K562 (cell line): Measurements from ENCODE around the gene CDR2L. TPM values are rescaled to one million over a fixed set of nuclear protein-coding genes. Genes with fewer than 3 reads are reported as not detected.

ENCODE experiments used
- ARID1B ChIP-seq: fragments of 450-650 bp; IDR thresholded peaks from 2 replicates; pipeline ENCODE4 v1.6.1; 2016; ENCODE audit warnings: antibody characterized with exemption, mild to moderate bottlenecking, inconsistent platforms
- BRCA1 ChIP-seq, 2 experiments: fragments of 450-650 bp in 1 of 2; sonication (generic) in 1 of 2; formaldehyde crosslinking in 1 of 2; IDR thresholded peaks; 2 replicates each; pipeline versions ENCODE4 v1.5.0 to v1.6.1; 2017 to 2020; ENCODE audit warnings: mild to moderate bottlenecking in 1 of 2, missing genetic modification reagents in 1 of 2
- CBX2 ChIP-seq: fragments of 200-600 bp; sonication (generic); IDR thresholded peaks from one replicate; pipeline ENCODE4 v1.6.1; 2012; ENCODE audit warnings: mild to moderate bottlenecking, low read length, inconsistent platforms; ENCODE audit not compliant: insufficient read depth, poor library complexity, severe bottlenecking
- EGR1 ChIP-seq: fragments of 450-650 bp; conservative IDR thresholded peaks from 2 replicates; pipeline ENCODE4 v1.6.1; 2017; ENCODE audit warnings: mild to moderate bottlenecking
- ETV1 ChIP-seq: fragments of 450-650 bp; conservative IDR thresholded peaks from 2 replicates; pipeline ENCODE4 v1.6.1; 2016; ENCODE audit warnings: missing genetic modification characterization, control low read depth, low read depth, missing compliant biosample characterization
- FOXJ3 ChIP-seq: sonication (generic); formaldehyde crosslinking; IDR thresholded peaks from 2 replicates; pipeline ENCODE4 v1.4.0; 2020; ENCODE audit warnings: mild to moderate bottlenecking, missing genetic modification reagents
- FOXK1 ChIP-seq: sonication (generic); formaldehyde crosslinking; IDR thresholded peaks from 2 replicates; pipeline ENCODE4 v1.8.0; 2022; ENCODE audit warnings: missing genetic modification reagents, mild to moderate bottlenecking, borderline replicate concordance
- HDAC1 ChIP-seq, 2 experiments: fragments of 450-650 bp; IDR thresholded peaks; 2 replicates each; pipeline ENCODE4 v1.6.1; 2016 to 2017; ENCODE audit warnings: inconsistent platforms in 1 of 2, mild to moderate bottlenecking in 1 of 2, moderate library complexity in 1 of 2
- HIVEP1 ChIP-seq: fragments of 250-450 bp; sonication (Bioruptor Pico); IDR thresholded peaks from 2 replicates; pipeline ENCODE4 v1.4.0; 2020; ENCODE audit warnings: mild to moderate bottlenecking
- HMG20B ChIP-seq: fragments of 250-450 bp; sonication (Bioruptor Pico); IDR thresholded peaks from 2 replicates; pipeline ENCODE4 v1.5.0; 2021; ENCODE audit warnings: mild to moderate bottlenecking
- MAFK ChIP-seq: IDR thresholded peaks from 2 replicates; pipeline ENCODE4 v1.6.1; 2011; ENCODE audit warnings: low read length, improper control_type of control experiment
- PHTF2 ChIP-seq: fragments of 250-450 bp; sonication (Bioruptor Pico); IDR thresholded peaks from 2 replicates; pipeline ENCODE4 v1.5.0; 2021; ENCODE audit warnings: mild to moderate bottlenecking
- POLR2G ChIP-seq: fragments of 200-400 bp; formaldehyde crosslinking; IDR thresholded peaks from 2 replicates; pipeline ENCODE4 v1.6.1; 2017; ENCODE audit warnings: low read depth, mild to moderate bottlenecking, antibody characterized with exemption, low read length, moderate library complexity
- PTTG1 ChIP-seq: fragments of 450-650 bp; IDR thresholded peaks from 2 replicates; pipeline ENCODE4 v1.6.1; 2016; ENCODE audit warnings: low read depth, mild to moderate bottlenecking, missing genetic modification characterization, missing compliant biosample characterization
- SMAD3 ChIP-seq: fragments of 450-650 bp; formaldehyde crosslinking; conservative IDR thresholded peaks from 2 replicates; pipeline ENCODE4 v1.4.0; 2020; ENCODE audit warnings: mild to moderate bottlenecking
- SUPT5H ChIP-seq: fragments of 450-650 bp; IDR thresholded peaks from 2 replicates; pipeline ENCODE4 v1.6.1; 2016
- U2AF1 ChIP-seq: fragments of 200-400 bp; formaldehyde crosslinking; optimal IDR thresholded peaks from 2 replicates; pipeline ENCODE3; 2017; ENCODE audit warnings: mild to moderate bottlenecking, low read depth, low read length, moderate library complexity
- ZFP1 ChIP-seq: fragments of 450-650 bp; formaldehyde crosslinking; IDR thresholded peaks from 2 replicates; pipeline ENCODE4 v1.4.0; 2020; ENCODE audit warnings: mild to moderate bottlenecking, mixed read lengths
- polyA plus RNA-seq, 8 experiments: library from polyadenylated mRNA; depleted of rRNA in 4 of 8; stranded (reverse) in 5 of 8; unstranded in 3 of 8; fragments of >200 nt; fragmentation: Nextera tagmentation in 2 of 8; fragmentation: Illumina TruSeq in 1 of 8; extraction: Ambion mirVana in 2 of 8; extraction: Trizol in 1 of 8; gene quantifications; 2 replicates each; pipeline versions ENCODE4 v1.2.1 to v1.2.3, GENCODE V29; 2011 to 2014; ENCODE audit warnings: inconsistent platforms in 1 of 8, missing spikeins in 1 of 8
- total RNA-seq, 7 experiments: library from RNA; depleted of rRNA in 6 of 7; stranded (reverse); fragments of >200 nt in 6 of 7; fragmentation: Illumina TruSeq in 2 of 7; extraction: Trizol in 2 of 7; gene quantifications; 2 replicates each; pipeline versions ENCODE4 v1.2.1 to v1.2.3, GENCODE V29; 2011 to 2021; ENCODE audit warnings: low replicate concordance in 1 of 7
- TF ChIP-seq, protein P1 (sequence below), 2 experiments: fragments of 450-650 bp; IDR thresholded peaks; 2 replicates each; pipeline ENCODE4 v1.6.1; 2016
- TF ChIP-seq, protein P2 (sequence below): fragments of 250-450 bp; sonication (Bioruptor Pico); IDR thresholded peaks from 2 replicates; pipeline ENCODE4 v1.4.0; 2020
- TF ChIP-seq, protein P3 (sequence below): sonication (generic); formaldehyde crosslinking; IDR thresholded peaks from 2 replicates; pipeline ENCODE4 v1.9.0; 2022; ENCODE audit warnings: mild to moderate bottlenecking, missing genetic modification reagents
- TF ChIP-seq, protein P4 (sequence below): sonication (generic); formaldehyde crosslinking; IDR thresholded peaks from 2 replicates; pipeline ENCODE4 v1.8.0; 2022; ENCODE audit warnings: mild to moderate bottlenecking, missing genetic modification reagents

CDR2L gene
- total and polyA plus RNA-seq, 9 of the 15 experiments (the other 6 are each of a cell fraction or from before 2014, with no cell fraction given): 2.7 to 16.0 (median 7.3) TPM

DNA sequence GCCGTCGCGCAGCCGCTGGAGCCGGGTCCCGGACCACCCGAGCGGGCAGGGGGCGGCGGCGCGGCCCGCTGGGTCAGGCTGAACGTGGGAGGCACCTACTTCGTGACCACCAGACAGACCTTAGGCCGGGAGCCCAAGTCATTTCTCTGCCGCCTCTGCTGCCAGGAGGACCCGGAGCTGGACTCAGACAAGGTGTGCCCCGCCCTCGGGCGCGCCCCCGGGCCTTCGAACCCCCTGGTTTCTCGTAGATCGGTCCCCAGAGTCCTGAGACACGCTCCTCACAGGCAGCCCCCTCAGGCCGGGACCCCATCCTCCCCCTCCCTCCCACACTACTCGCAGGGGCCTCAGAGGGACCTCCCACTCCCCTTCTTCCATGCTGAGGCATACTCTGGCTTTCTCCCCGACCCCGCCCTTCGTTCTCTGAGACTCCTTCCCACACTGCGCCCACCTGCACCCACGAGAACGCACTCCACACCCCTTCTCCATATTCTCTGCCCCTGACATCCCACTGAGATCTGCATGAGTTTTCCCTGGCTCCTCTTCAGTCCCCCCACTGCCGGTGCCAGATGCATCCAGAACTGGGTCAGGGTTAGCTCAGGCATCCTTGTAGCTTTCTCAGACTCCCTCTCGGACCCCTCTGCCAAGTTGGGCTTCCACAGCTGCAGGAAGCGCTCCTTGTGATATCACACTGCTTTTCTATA lies 60.1 kb downstream of the CDR2L start (continued):
- TF ChIP-seq, protein P1, sequence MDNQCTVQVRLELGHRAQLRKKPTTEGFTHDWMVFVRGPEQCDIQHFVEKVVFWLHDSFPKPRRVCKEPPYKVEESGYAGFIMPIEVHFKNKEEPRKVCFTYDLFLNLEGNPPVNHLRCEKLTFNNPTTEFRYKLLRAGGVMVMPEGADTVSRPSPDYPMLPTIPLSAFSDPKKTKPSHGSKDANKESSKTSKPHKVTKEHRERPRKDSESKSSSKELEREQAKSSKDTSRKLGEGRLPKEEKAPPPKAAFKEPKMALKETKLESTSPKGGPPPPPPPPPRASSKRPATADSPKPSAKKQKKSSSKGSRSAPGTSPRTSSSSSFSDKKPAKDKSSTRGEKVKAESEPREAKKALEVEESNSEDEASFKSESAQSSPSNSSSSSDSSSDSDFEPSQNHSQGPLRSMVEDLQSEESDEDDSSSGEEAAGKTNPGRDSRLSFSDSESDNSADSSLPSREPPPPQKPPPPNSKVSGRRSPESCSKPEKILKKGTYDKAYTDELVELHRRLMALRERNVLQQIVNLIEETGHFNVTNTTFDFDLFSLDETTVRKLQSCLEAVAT (IDR thresholded peaks at IDR 0.05): no peak
- TF ChIP-seq HIVEP1 (CRISPR knock-in tag) (no peak), MAFK (no peak), FOXJ3 (CRISPR knock-in tag) (no peak), SMAD3 (CRISPR knock-in tag) (no peak), ETV1 (tag) (no peak), ARID1B (0 out of 2 replicates have a peak, but pooled peaks have one; percentile 8), SUPT5H (0 out of 2 replicates have a peak, but pooled peaks have one; percentile 33), U2AF1 (no peak), BRCA1 (IDR thresholded peaks at IDR 0.05) (no peak), BRCA1 (CRISPR knock-in tag; IDR thresholded peaks at IDR 0.05) (0 out of 2 replicates have a peak, but pooled peaks have one; percentile 61), CBX2 (no peak), PTTG1 (no peak), POLR2G (no peak), ZFP1 (CRISPR knock-in tag) (no peak), EGR1 (peak; percentile 58), FOXK1 (CRISPR knock-in tag) (no peak), PHTF2 (CRISPR knock-in tag) (no peak), HMG20B (CRISPR knock-in tag) (no peak), HDAC1 (IDR thresholded peaks at IDR 0.05) (peak in 1 of 2 experiments; percentile 71; a peak in 2 of 4 replicates)
- TF ChIP-seq, protein P2, sequence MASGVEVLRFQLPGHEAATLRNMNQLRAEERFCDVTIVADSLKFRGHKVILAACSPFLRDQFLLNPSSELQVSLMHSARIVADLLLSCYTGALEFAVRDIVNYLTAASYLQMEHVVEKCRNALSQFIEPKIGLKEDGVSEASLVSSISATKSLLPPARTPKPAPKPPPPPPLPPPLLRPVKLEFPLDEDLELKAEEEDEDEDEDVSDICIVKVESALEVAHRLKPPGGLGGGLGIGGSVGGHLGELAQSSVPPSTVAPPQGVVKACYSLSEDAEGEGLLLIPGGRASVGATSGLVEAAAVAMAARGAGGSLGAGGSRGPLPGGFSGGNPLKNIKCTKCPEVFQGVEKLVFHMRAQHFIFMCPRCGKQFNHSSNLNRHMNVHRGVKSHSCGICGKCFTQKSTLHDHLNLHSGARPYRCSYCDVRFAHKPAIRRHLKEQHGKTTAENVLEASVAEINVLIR: no peak
- TF ChIP-seq, protein P3, sequence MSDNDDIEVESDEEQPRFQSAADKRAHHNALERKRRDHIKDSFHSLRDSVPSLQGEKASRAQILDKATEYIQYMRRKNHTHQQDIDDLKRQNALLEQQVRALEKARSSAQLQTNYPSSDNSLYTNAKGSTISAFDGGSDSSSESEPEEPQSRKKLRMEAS (CRISPR knock-in tag): peak; percentile 39; the same call in 1 of the 2 replicates
- TF ChIP-seq, protein P4, sequence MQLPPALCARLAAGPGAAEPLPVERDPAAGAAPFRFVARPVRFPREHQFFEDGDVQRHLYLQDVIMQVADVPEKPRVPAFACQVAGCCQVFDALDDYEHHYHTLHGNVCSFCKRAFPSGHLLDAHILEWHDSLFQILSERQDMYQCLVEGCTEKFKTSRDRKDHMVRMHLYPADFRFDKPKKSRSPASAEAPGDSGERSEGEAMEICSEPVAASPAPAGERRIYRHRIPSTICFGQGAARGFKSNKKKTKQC (CRISPR knock-in tag): 0 out of 2 replicates have a peak, but pooled peaks have one; percentile 24
